PC-3 (cell line): ENCODE data around the gene TCN1.

Experiments used
- CTCF ChIP-seq: fragments of 300-600 bp; sonication (generic); conservative IDR thresholded peaks from 2 replicates; pipeline ENCODE4 v1.5.1; 2017; ENCODE audit warnings: antibody characterized with exemption, low read depth, mild to moderate bottlenecking, low read length
- EZH2 ChIP-seq: fragments of 300-600 bp; sonication (generic); IDR thresholded peaks from one replicate; pipeline ENCODE4 v1.6.1; 2017; ENCODE audit warnings: antibody characterized with exemption, mild to moderate bottlenecking, low read length; ENCODE audit not compliant: unreplicated experiment

GRCh38 chr11:59854871-59855270, 11.4 kb downstream of the TCN1 start:
- TF ChIP-seq CTCF (no peak), EZH2 (no peak)
